HG02885 (cell line): Measurements from ENCODE around the gene MTUS2.
"Not testable (repeated sequence)": the region's sequence is repeated elsewhere in the genome, so short reads cannot be mapped to it uniquely, and the experiment has no call there.

Source experiments
- ATAC-seq: cut with Tn5 transposase; IDR thresholded peaks from one replicate; pipeline ENCODE4 v1.9.1; 2021; ENCODE audit warnings: mild to moderate bottlenecking; ENCODE audit not compliant: unreplicated experiment, poor library complexity

Gene MTUS2

DNA sequence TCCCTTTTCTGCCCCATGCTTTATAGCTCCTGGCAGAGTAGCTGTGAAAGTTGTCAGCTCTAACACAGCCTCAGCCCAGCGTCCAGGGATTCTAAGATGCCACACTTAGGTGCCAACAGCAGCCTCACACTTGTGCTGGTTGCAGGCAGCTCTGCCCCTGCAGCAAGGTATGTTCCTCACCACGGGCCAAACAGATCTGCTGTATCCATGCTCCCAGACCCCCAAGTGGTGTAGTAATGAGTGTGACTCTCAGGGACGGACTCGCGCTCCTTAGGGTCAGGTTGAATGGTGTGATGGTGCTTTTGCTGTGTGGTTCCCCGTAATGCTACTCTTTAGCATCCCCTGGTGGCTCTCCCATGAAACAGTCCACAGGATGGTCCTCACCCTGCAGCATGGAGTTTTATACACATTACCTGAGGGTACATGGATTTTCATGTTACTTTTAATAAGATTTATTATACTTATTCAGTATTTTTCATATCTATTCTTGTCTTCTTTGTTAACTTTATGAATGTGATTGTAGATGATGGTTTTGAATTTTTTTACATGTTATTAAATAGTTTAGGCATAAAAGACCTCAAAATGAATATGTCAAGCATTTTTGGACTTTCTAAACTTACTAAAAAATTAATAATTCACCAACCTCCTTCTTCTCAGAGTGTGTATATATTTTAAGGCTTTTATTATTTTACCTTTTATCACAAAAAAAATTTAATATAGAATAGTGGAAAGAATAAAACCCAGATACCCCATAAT lies 542.9 kb downstream of the MTUS2 start:
- ATAC-seq = peak; percentile 93

- ATAC-seq = no peak
Observed at GRCh38 chr13:29369060-29369743, 549.1 kb downstream of the MTUS2 start.

- ATAC-seq = no peak
Observed at GRCh38 chr13:29379281-29379680, 559.1 kb downstream of the MTUS2 start.

DNA sequence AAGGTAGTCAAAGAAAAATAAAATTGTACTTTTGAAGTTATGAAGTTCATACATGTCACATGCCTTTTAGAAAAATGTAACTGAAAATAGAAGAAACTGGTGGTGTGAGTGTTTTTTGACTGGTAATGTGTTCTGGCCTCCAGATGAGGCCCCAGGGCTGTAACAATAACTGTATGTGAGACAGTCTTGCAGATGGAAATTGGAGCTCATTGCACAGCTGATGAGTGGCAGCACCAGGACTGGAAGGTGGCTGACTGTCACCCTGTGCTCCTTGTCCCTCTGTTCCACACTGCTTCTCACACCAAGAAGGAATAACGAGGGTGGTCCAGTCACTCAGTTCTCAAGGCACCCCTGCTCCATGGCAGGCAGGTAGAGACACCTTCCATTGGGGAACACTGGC lies 559.7 kb downstream of the MTUS2 start:
- no peak for ATAC-seq

DNA sequence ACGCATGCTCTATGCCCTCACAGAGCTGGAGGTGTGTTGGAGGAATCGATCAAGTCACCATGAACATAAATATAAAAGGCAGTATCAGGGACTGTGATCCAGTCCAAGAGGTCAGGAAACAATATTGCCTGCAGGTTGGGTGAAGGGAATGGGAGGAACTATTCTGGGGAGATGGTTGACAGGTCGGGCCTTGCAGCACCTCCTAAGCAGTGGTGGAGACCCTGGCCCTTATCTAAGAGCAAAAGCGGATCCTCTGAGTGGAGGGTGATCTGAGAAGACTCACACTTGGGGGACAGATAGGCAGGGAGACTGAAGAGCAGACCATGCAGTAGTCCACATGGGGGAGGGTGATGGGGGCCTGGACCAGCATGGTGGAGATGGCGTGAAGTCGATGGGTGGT lies 561.9 kb downstream of the MTUS2 start:
- ATAC-seq = no peak

DNA sequence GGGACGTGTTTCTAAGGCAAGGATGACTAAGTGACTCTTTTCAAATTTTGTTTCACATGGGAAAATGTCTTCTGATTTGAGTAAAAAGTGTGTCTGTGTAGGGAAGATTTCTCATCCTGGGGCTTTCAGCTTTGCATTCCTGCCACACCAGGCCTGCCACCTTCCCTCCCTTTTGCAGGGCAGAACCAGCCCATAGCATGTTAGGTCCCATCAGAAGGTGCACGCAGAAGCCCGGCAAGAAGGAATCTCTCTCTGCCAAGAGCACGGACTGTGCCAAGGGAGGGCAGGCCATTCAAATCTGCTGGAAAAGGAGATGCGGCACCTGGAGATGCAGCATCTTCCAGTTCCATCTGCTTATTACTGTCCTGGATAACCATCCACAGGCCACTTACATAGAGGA lies 563.3 kb downstream of the MTUS2 start:
- no peak for ATAC-seq

DNA sequence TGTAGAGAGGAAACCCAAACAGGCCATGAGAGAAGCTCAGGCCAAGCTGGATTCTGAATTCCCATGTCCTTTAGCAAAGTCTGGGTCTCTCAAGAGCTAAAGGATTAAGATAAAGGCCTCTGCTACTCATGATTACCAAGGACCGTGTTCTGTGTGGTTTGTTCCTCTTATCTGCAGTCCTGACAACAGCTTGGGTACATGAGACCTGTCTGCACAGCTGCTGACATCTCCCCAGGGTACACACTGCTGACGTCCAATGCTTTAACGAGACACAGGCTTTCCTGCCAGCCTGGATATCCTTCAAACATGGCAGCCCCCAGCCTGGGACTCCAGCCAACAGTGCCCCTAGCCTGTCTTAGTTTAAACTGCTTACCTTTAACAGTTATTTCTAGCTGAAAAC lies 564.3 kb downstream of the MTUS2 start:
- ATAC-seq = no peak

DNA sequence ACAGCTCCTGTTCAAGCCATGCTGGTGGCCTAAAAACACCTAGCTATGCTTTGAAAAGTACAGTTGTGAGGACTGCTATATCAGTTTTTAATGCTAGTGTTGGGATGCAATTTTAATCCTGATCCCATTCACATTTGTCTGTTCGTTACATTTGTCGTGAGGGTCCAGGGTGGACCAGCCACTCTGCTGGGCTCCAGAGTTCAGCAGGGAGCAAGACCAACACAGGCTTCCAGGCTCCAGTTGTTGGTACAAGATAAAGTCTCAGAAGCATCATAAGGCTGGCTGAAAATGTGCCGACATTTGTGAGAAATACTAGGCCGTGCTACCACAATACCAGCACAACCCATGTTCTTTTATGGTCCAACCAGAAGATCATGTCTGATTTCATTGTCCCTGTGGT lies 564.7 kb downstream of the MTUS2 start:
- no peak for ATAC-seq

- no peak for ATAC-seq
Observed at GRCh38 chr13:29386246-29386645, 566.1 kb downstream of the MTUS2 start.

DNA sequence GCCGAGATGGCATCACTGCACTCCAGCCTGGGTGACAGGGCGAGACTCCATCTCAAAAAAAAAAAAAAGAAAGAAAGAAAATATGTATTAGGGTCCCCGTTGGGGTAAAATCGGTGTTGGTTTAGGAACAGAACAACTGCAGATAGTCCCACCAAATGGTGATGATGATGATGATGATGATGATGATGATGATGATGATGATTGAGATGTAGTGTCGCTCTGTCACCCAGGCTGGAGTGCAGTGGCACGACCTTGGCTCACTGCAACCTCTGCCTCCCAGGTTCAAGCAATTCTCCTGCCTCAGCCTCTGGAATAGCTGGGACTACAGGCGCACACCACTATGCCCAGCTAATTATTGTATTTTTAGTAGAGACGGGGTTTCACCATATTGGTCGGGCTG lies 570.5 kb downstream of the MTUS2 start:
- ATAC-seq = not testable (repeated sequence)

- ATAC-seq = no peak
Observed at GRCh38 chr13:29396446-29396845, 576.3 kb downstream of the MTUS2 start.

- ATAC-seq = no peak
Observed at GRCh38 chr13:29397265-29397664, 577.1 kb downstream of the MTUS2 start.

DNA sequence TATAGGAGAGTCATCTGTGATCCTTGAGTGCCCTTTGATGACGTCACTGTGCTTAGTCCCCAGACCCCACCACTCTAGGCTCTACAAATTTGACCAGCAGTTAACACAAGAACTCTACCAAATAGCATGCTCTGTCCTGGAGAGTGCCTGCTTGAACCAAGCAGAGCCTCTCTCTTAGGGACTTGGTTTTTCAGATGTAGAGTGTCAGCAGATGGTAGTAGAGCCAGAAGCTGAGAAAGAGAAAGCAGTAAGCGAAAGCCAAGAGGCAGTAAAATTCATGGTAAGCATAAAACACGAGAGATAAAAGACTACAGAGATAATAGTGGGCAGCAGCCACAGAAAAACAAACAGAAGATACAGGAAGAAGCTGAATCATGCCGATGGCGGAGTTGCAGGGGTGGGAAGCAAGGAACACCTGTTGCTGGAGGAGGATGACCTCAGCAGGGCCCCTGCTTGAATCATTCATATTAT lies 582.1 kb downstream of the MTUS2 start:
- no peak for ATAC-seq

GRCh38 chr13:29405401-29405800 lies 585.3 kb downstream of the MTUS2 start:
- no peak for ATAC-seq

GRCh38 chr13:29411481-29411880 lies 591.3 kb downstream of the MTUS2 start:
- no peak for ATAC-seq

GRCh38 chr13:29418026-29418425 lies 597.9 kb downstream of the MTUS2 start:
- ATAC-seq = no peak

DNA sequence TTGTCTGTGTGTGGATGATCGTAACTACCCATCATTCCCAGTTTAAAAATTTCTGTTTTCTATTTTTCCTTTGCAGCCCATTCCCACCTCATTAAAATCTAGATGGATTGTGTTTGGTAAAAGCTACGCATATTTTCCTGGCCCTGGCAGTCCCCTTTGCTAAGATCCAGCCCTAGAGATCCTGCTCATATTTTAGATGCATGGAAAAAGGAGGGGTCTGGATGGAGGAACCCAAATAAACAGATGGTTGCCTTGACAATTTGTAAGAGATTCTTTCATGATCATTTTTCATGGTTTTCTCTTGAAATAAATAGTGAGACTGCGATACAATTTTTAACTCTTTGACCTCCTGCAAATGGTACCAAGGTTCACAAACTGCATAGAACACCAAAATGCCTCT lies 601.0 kb downstream of the MTUS2 start:
- ATAC-seq = no peak

- ATAC-seq = no peak
Observed at GRCh38 chr13:29422015-29422414, 601.9 kb downstream of the MTUS2 start.

DNA sequence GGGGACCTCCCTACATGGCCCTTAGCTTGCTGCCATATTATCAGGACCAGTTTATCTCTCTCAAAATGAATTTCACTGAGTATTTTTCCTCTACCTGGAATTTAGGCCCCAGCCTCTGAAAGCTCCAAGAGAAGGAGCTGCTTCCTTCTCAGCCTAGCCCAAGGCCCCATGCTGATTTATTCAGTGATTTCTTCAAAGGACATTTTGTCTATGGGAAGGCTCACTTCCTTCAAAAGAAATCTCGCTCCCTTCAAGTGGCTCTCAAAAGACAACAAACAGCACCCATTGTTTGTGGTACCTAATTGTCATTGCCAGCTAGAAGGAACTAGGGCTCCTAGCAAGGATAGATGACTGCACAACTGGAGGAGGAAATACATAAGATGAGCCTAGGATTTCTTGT lies 602.9 kb downstream of the MTUS2 start:
- ATAC-seq = no peak

DNA sequence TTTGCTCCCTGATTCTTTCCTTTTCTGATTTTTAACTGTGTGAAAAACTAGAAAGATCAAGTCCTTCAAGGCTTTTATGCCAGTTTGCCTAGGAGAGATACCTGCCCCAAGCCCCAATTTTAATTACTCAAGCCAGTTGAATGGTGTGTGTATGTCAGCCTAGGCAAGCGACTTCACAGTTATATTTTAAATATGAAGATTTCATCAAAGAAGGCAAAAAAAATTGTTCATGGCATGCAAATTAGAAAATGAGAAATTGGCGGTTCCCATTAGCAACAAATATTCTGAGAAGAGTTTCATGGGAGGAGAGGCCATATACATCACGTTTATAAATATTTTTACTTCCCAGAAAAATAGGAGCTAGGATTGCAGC lies 607.8 kb downstream of the MTUS2 start:
- no peak for ATAC-seq

DNA sequence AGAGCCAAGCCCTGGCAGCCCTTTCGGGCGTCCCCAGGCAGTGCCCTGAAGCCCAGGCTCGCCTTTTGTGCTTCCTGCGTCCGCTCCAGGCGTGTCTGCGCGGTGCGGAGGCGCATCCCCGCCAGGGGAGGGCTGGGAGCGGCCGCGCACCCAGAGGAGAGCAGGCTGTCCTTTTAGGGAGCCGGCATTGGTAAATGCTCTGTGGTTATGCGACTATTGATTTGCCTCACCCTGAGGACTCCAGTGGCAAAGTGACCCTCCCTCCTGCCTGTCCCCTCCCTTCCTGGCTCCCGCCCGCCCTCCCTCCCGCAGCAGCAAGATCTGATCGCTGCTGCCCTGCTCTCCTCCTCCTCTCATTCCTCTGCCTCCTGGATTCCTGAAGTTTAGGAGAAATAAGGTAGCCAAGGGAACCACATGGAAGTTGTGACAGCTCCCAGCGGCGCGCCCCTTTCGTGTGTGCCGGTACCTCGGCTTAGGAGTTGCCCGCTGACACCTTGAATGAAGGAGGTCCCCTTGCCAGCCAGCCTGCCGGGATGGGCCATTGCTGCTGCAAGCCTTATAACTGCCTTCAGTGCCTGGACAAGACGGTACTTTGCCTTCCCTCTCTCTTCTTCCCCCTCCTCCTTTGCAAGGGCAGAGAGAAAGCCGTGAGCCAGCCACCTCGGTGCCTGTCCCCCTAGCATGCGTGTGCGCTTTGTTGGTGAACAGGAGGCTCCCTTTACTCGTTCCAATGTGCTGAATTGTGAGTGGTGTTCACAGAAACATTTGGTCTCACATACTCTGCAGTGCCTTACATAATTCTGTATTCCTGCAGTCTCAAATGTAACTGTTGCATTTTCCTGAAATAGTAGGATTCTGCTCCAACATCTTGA lies 608.4 kb downstream of the MTUS2 start:
- ATAC-seq = no peak
